ENCODE results near the gene FAM107B. TPM values are rescaled to one million over a fixed set of nuclear protein-coding genes. Genes with fewer than 3 reads are reported as not detected.
A peak's percentile ranks its signal among the peaks of the same experiment; 100 is the strongest.
"Not testable (repeated sequence)": the region's sequence is repeated elsewhere in the genome, so short reads cannot be mapped to it uniquely, and the experiment has no call there.

FAM107B gene
- 100 to 1,000 TPM; 130 to 135 TPM for total RNA-seq

DNA sequence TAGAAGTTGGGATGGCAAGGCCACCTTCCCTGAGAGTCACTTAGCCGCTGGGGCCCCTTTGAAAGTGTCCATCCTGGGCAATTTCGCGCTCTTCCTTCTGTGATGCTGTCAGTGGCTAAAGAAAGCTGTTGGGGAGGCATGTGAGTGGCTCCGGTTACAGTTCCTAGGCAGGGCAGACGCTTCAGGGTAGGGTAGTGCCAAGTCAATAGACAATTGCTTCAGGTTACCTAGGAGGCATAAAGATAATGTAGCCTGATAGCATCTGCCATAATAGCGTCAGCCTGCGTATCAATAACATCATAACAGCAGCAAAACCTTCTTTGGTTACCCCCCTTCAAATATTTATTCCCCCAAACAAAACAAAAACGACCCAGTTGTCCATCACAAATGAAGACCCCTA, at the start of gene FAM107B:
TSS of gene FAM107B (minus strand) at position 101 of the 400 bp plus-strand sequence. CDS start 234 bp downstream, outside the sequence.
- DNase-seq = no peak
- Mint-ChIP-seq H3K36me3 (ENCODE audit: low read depth) (no peaks in the 10 kb centered on the region), H3K9me3 (ENCODE audit: insufficient read depth) (no peaks in the 10 kb centered on the region), H3K27me3 (ENCODE audit: low read depth) (peaks cover 3% of the 10 kb centered on the region), H3K4me3 (no peak within 1 kb of the TSS), H3K4me1 (ENCODE audit: low read depth) (no peaks in the 10 kb centered on the region), H3K27ac (no peak within 1 kb of the TSS)
- ATAC-seq = no peak
- CTCF ChIA-PET = no interaction called here
- POLR2A ChIA-PET = no interaction called here

- H3K36me3 Mint-ChIP-seq (ENCODE audit: low read depth) = no peaks in the 10 kb centered on the region
- ChIA-PET POLR2A (no interaction called here), CTCF (interaction anchor here (0.8 to 3.8 kb wide), 18 partner anchors 11 to 338 kb away, joined by 3 to 32 read pairs (median 4); partner anchors contain the start of genes CDNF, HSPA14 and MSANTD7)
- no peak for ATAC-seq
- no peak for DNase-seq
- H3K4me3 Mint-ChIP-seq = no peak overlapping the region
- H3K9me3 Mint-ChIP-seq (ENCODE audit: insufficient read depth) = no peaks in the 10 kb centered on the region
- H3K27ac Mint-ChIP-seq = no peak overlapping the region
- H3K4me1 Mint-ChIP-seq (ENCODE audit: low read depth) = peaks cover 8% of the 10 kb centered on the region
- H3K27me3 Mint-ChIP-seq (ENCODE audit: low read depth) = peaks cover 13% of the 10 kb centered on the region
Measured at GRCh38 chr10:14823966-14824365, 49.3 kb upstream of the FAM107B start.

DNA sequence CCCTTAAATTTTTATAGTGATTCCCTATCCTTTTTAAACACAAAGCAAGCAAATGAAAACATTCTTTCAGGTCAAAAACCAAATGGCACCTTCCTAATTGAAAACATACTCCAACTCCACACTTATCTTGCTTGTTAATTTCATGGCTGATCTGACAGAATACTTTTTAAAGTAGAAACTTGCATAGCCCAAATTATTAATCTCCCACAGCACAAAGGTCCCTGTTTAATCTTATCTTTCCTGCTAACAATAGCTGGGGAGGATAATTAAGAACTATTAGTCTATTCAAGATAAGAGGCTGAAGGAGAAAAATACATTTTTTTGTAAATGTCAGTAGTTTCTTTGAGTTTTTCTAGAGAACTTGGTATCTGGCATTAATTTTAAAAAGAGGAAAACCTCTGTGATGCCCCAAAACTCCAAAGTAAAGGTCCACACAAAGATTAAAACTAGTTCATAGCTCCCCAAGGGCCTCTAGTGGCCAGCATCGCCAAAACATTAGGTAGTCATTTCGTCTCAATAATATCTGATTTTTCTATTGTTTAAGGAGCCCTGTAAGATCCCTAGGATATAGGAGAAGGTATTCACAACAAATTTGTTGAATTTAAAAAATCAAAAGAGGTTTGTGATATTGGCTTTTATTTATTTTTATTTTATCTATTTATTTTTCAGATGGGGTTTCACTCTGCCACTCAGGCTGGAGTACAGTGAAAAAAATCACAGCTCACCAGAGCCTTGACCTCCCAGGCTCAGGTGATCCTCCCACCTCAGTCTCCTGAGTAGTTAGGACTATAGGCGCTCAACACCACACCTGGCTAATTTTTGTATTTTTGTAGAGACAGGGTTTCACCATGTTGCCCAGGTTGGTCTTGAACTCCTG, 48.4 kb upstream of the FAM107B start:
- POLR2A ChIA-PET = interaction anchor here (0.6 to 1.6 kb wide), 5 partner anchors 14 to 254 kb away, joined by 3 read pairs; partner anchors contain the start of genes CDNF, HSPA14 and MSANTD7
- H3K4me1 Mint-ChIP-seq (ENCODE audit: low read depth) = peaks cover 8% of the 10 kb centered on the region
- CTCF ChIA-PET = interaction anchor here (0.6 to 3.8 kb wide), 35 partner anchors 11 to 628 kb away, joined by 3 to 32 read pairs (median 4); partner anchors contain the start of genes CDNF, HSPA14 and MSANTD7
- DNase-seq = peak; percentile 61
- H3K9me3 Mint-ChIP-seq (ENCODE audit: insufficient read depth) = no peaks in the 10 kb centered on the region
- no peak overlapping the region for H3K4me3 Mint-ChIP-seq
- H3K27ac Mint-ChIP-seq = no peak overlapping the region
- H3K36me3 Mint-ChIP-seq (ENCODE audit: low read depth) = no peaks in the 10 kb centered on the region
- peaks cover 13% of the 10 kb centered on the region for H3K27me3 Mint-ChIP-seq (ENCODE audit: low read depth)
- ATAC-seq = no peak

DNA sequence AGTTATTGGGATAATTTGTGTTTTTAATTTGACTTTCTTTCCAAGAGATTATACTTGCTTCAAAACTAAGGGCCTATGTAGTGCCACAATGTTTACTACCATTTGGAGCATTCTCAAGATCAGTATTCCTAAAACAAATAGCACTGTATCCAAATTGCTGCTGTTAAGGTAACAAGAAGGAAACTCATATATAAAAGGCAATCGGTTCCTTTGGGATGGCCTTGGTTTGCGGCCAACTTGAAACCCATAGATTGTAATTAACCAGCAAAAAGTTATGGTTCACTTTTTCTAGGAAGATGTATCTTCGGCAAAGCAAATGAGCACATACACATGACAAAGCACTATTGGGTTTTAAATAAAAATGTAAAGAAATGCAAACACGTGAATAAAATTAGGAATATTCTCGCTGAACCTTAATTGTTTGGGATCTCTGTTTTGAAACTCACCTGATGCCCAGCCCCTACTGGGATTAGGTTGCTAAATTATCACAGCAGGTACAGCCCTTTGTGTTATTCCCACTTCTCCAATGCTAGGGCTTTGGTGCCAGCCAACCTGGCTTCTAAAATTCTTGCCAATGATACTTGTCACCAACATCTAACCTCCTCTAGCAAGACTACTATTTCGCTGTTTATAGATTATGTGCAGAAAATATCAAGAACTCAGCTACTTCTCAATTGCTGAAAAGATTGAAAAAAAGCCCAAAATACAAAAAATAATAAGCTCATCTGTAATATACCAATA, 47.1 kb upstream of the FAM107B start:
- peaks cover 8% of the 10 kb centered on the region for H3K4me1 Mint-ChIP-seq (ENCODE audit: low read depth)
- POLR2A ChIA-PET = interaction anchor here (1.6 kb wide), 1 partner anchor 230 kb away, joined by 3 read pairs; no protein-coding TSS in a partner anchor
- no peak for ATAC-seq
- no peaks in the 10 kb centered on the region for H3K36me3 Mint-ChIP-seq (ENCODE audit: low read depth)
- DNase-seq = no peak
- H3K27me3 Mint-ChIP-seq (ENCODE audit: low read depth) = peaks cover 13% of the 10 kb centered on the region
- no peak overlapping the region for H3K4me3 Mint-ChIP-seq
- H3K9me3 Mint-ChIP-seq (ENCODE audit: insufficient read depth) = no peaks in the 10 kb centered on the region
- H3K27ac Mint-ChIP-seq = no peak overlapping the region
- CTCF ChIA-PET = interaction anchor here (1.1 to 3.8 kb wide), 17 partner anchors 9 to 336 kb away, joined by 3 to 32 read pairs (median 6); partner anchors contain the start of genes CDNF, HSPA14 and MSANTD7

DNA sequence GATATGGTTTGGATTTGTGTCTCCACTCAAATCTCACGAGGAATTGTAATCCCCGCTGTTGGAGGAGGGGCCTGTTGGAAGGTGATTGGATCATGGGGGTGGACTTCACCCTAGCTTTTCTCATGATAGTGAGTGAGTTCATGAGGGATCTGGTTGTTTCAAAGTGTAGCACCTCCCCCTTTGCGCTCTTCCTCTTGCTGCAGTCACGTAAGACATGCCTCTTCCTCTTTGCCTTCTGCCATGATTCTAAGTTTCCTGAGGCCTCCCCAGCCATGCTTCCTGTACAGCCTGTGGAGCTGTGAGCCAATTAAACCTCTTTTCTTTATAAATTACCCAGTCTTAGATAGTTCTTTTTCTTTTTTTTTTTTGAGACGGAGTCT, 46.1 kb upstream of the FAM107B start:
- Mint-ChIP-seq H3K27ac (no peak overlapping the region), H3K4me3 (no peak overlapping the region)

GRCh38 chr10:14820010-14820774, 45.5 kb upstream of the FAM107B start:
- DNase-seq (no peak), ATAC-seq (no peak)
- Mint-ChIP-seq H3K27ac (no peak overlapping the region), H3K4me3 (no peak overlapping the region), H3K4me1 (ENCODE audit: low read depth) (peaks cover 8% of the 10 kb centered on the region), H3K9me3 (ENCODE audit: insufficient read depth) (no peaks in the 10 kb centered on the region), H3K36me3 (ENCODE audit: low read depth) (no peaks in the 10 kb centered on the region), H3K27me3 (ENCODE audit: low read depth) (peaks cover 2% of the 10 kb centered on the region)
- POLR2A ChIA-PET = interaction anchor here (1.0 kb wide), 1 partner anchor 17 kb away, joined by 5 read pairs; the partner anchor contains the start of genes CDNF, HSPA14 and MSANTD7
- CTCF ChIA-PET = interaction anchor here (0.9 to 1.6 kb wide), 6 partner anchors 11 to 318 kb away, joined by 3 to 6 read pairs (median 5); partner anchors contain the start of gene CDNF

More for the DNA sequence above, 46.1 kb upstream of the FAM107B start:
- Mint-ChIP-seq H3K4me1 (ENCODE audit: low read depth) (peaks cover 8% of the 10 kb centered on the region), H3K36me3 (ENCODE audit: low read depth) (no peaks in the 10 kb centered on the region), H3K9me3 (ENCODE audit: insufficient read depth) (no peaks in the 10 kb centered on the region), H3K27me3 (ENCODE audit: low read depth) (peaks cover 8% of the 10 kb centered on the region)
- ATAC-seq = no peak
- CTCF ChIA-PET = no interaction called here
- no peak for DNase-seq
- POLR2A ChIA-PET = no interaction called here

DNA sequence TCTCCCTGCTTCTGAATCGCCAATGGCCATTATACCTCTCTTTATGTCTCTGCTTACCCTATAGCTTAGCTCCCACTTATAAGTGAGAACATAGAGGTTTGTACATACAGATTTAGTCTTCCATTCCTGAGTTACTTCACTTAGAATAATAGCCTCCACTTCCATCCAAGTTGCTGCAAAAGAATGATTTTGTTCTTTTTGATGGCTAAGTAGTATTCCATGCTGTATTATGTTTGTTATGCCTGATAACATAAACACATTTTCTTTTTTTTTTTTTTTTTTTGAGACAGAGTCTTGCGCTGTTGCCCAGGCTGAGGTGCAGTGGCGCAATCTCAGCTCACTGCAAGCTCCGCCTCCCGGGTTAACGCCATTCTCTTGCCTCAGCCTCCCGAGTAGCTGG, 42.0 kb upstream of the FAM107B start:
- POLR2A ChIA-PET; H3K27ac Mint-ChIP-seq; H3K27me3 Mint-ChIP-seq (ENCODE audit: low read depth); ATAC-seq; DNase-seq; H3K36me3 Mint-ChIP-seq (ENCODE audit: low read depth); H3K4me3 Mint-ChIP-seq; H3K9me3 Mint-ChIP-seq (ENCODE audit: insufficient read depth): not testable (repeated sequence)
- H3K4me1 Mint-ChIP-seq (ENCODE audit: low read depth) = peaks cover 17% of the 10 kb centered on the region
- CTCF ChIA-PET = interaction anchor here (0.9 to 1.2 kb wide), 2 partner anchors 28 to 317 kb away, joined by 3 read pairs; no protein-coding TSS in a partner anchor

DNA sequence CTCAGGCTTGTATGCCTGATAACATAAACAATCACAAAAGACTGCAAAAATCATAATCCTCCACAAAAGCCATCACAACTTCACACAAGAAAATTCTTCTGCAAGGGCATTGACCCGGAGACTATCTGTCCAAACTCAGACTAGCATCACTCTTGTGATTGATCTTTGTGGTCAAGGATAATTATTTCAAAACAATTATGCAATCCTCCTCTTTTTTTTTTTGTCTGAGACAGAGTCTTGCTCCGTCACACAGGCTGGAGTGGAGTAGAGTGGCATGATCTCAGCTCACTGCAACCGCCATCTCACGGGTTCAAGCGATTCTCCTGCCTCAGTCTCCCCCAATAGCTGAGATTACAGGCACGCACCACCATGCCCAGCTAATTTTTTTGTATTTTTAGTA, 41.0 kb upstream of the FAM107B start:
- Mint-ChIP-seq H3K9me3 (ENCODE audit: insufficient read depth) (no peaks in the 10 kb centered on the region), H3K36me3 (ENCODE audit: low read depth) (no peaks in the 10 kb centered on the region), H3K27ac (no peak overlapping the region), H3K4me1 (ENCODE audit: low read depth) (peaks cover 15% of the 10 kb centered on the region), H3K27me3 (ENCODE audit: low read depth) (no peaks in the 10 kb centered on the region), H3K4me3 (no peak overlapping the region)
- POLR2A ChIA-PET = no interaction called here
- DNase-seq (no peak), ATAC-seq (no peak)
- CTCF ChIA-PET = interaction anchor here (0.9 to 1.2 kb wide), 2 partner anchors 27 to 316 kb away, joined by 3 read pairs; no protein-coding TSS in a partner anchor

DNA sequence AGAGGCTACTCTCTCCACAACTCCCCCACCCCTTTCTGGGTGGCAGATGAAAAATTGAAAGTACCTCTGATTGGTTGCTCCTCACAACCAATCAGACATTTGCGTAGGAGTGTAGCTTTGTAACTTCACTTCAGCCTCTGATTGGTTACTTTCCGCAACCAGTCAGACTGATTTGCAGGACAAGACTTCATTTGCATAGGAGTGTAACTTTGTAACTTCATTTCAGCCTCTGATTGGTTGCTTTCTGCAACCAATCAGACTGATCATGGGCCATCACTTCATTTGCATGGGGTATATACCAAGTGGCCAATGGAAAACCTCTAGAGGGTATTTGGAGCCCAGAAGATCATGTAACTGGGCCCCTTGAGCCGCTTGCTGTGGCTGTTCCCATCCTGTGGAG, 37.6 kb upstream of the FAM107B start:
- CTCF ChIA-PET = interaction anchor here (2.0 kb wide), 1 partner anchor 11 kb away, joined by 7 read pairs; no protein-coding TSS in a partner anchor
- DNase-seq = no peak
- H3K36me3 Mint-ChIP-seq (ENCODE audit: low read depth) = no peaks in the 10 kb centered on the region
- POLR2A ChIA-PET = no interaction called here
- peaks cover 2% of the 10 kb centered on the region for H3K27me3 Mint-ChIP-seq (ENCODE audit: low read depth)
- ATAC-seq = no peak
- H3K4me1 Mint-ChIP-seq (ENCODE audit: low read depth) = peaks cover 14% of the 10 kb centered on the region
- no peak overlapping the region for H3K4me3 Mint-ChIP-seq
- no peak overlapping the region for H3K27ac Mint-ChIP-seq
- H3K9me3 Mint-ChIP-seq (ENCODE audit: insufficient read depth) = no peaks in the 10 kb centered on the region

DNA sequence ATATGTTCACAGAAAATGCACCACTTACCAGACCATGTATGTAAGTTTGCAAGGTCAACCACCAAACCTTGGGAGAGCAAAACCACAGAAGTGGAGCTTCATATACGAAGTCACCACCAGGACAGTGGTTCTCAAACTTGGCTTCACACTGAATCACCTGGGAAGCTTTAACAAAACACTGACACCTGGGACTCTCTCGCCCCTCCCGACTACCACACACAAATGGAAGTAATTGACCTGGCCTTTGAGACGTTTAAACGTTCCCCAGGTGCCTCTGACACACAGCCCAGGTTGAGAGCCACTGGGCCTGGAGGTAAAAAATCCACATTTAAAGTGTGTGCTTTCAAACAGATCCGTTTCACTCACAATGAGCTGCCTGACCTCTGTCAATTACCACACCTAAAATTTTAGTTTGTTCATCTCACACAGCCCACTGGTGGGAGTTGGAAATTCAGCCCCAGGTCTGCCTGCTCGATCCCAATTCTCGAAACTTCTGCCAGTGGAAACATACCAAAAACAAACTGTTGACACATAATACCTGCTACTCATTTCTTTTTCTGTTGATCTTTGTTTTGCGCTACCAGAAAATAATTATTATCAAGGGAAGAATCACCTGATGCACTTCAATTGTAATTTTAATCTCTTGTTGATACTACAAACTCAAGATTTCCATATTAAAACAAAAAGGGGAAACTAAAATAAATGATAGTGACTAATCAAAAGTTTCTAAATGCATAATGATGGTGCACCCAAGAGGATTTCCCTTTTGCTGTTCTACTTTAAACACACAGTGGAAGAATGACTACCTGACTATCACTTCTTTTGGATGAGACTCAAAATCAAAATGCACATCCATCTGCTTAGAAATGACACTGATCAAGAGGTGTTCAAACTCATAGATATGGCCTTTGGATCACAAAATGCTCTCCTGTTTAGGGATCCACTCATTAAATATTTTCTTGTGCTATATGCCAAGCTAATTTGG, 36.6 kb upstream of the FAM107B start:
- ChIA-PET CTCF (interaction anchor here (2.0 kb wide), 1 partner anchor 12 kb away, joined by 7 read pairs; no protein-coding TSS in a partner anchor), POLR2A (no interaction called here)
- H3K27me3 Mint-ChIP-seq (ENCODE audit: low read depth) = peaks cover 5% of the 10 kb centered on the region
- H3K4me3 Mint-ChIP-seq = no peak overlapping the region
- no peak overlapping the region for H3K27ac Mint-ChIP-seq
- H3K36me3 Mint-ChIP-seq (ENCODE audit: low read depth) = no peaks in the 10 kb centered on the region
- no peak for ATAC-seq
- DNase-seq = no peak
- peaks cover 14% of the 10 kb centered on the region for H3K4me1 Mint-ChIP-seq (ENCODE audit: low read depth)
- no peaks in the 10 kb centered on the region for H3K9me3 Mint-ChIP-seq (ENCODE audit: insufficient read depth)
